ENCODE results near the gene TBC1D13. TPM values are rescaled to one million over a fixed set of nuclear protein-coding genes. Genes with fewer than 3 reads are reported as not detected.
"Not testable (repeated sequence)": the region's sequence is repeated elsewhere in the genome, so short reads cannot be mapped to it uniquely, and the experiment has no call there.

Gene TBC1D13
- total RNA-seq, 1 experiment from 2014 or later = 8.7 TPM

DNA sequence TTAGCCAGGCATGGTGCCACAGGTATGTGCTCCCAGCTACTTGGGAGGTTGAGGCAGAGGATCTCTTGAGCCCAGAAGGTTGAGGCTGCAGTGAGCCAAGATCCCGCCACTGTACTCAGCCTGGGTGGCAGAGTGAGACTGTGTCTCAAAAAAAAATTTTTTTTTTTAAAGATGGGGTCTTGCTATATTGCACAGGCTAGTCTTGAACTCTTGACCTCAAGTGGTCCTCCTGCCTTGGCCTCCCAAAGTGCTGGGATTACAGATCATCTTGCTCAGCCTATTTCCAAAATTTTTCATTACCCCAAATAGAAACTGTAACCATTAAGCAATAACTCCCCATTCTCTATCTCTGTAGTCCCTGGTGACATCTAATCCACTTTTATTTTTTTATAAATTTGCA, 4.4 kb upstream of the TBC1D13 start:
- no peak for DNase-seq (ENCODE audit: low read depth)

DNA sequence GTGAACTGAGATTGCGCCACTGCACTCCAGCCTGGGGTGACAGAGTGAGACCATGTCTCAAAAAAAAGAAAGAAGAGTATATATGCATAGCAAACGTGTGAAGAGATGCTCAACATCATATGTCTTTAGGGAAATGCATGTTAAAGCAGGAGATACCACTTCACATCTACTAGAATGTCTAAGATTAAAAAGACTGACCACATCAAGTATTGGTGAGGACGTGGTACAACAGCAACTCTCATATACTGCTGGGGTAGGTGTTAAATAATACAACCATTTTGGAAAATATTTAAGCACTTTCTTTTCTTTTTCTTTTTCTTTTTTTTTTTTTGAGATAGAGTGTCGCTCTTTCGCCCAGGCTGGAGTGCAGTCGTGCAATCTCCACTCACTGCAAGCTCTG, 1.6 kb upstream of the TBC1D13 start:
- no peak for DNase-seq (ENCODE audit: low read depth)

DNA sequence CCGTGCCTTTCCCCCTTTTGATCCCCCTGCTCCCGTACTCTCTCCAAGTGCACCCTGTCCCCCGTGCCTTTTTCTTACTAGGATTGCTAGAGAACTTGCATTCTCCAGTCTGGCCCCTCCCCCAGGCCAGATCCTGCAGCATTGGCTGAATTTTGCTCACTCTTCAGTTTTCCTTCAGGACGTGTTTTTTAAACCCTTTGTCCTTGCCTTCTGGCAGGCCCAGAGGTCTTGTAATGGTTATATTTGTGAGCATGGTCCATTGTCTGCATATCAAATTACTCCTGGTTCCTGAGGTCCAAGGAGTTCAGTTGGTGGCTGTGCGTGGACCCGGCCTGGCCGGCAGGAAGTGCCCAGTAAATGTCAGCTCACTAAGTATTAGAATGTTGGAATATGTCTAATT, 606 bp downstream of the TBC1D13 start:
- no peak for DNase-seq (ENCODE audit: low read depth)

DNA sequence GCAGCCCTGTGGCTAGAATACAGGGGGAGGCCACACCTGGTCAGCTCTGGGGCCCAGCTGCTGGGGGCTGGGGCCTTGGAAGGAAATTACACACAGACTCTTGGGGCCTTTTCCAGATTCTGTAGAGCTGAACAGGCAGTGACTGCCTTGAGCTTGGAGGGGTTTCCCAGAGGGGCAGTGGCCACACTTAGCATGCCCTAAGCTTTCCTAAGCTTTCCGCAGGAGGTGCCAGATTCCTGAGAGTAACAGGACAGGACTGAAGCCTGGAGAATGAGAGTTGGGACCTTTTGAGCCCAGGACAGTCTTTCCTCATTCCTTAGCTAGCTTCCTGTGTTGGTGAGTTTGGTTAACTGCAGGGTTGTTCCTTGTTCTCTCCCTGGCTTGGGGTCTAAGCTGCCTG, 1.4 kb downstream of the TBC1D13 start:
- no peak for DNase-seq (ENCODE audit: low read depth)

DNA sequence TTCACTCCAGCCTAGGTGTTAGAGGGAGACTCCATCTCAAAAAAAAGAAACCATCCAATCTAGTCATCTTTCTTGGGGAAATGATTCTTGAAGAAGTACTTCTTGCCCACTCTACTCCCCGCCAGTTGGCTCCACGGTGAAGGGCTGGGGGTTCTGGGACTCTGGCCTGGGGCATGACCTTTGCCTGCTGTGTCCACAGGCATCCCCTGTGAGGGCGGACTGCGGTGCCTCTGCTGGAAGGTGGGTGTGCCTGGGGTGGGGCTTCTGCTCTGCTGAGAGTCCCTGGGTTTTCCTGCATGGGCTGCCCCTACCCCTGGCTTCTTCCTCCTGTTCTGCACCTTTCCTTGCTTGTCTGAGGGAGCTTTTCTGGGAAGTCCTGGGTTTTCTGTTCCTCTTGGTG, 3.5 kb downstream of the TBC1D13 start:
- DNase-seq (ENCODE audit: low read depth) = no peak

DNA sequence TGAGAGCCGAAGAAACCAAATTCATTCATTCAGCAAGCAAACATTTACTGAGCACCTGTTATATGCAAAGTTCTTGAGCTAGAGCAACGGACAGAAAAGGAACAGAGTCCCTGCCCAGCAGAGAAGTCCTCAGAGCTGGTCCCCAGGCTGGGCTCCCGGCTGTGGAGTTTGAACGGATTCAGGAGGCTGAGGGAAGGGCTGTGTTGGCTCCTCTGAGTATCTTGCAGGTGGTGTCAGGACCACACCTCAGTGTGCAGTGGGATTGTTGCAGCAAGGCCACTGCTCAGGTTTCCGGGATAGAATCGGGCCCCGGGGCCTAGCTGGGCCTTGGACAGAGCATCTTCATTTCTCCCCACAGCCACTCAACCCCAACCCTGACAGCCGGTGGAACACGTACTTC, 5.1 kb downstream of the TBC1D13 start:
- no peak for DNase-seq (ENCODE audit: low read depth)

DNA sequence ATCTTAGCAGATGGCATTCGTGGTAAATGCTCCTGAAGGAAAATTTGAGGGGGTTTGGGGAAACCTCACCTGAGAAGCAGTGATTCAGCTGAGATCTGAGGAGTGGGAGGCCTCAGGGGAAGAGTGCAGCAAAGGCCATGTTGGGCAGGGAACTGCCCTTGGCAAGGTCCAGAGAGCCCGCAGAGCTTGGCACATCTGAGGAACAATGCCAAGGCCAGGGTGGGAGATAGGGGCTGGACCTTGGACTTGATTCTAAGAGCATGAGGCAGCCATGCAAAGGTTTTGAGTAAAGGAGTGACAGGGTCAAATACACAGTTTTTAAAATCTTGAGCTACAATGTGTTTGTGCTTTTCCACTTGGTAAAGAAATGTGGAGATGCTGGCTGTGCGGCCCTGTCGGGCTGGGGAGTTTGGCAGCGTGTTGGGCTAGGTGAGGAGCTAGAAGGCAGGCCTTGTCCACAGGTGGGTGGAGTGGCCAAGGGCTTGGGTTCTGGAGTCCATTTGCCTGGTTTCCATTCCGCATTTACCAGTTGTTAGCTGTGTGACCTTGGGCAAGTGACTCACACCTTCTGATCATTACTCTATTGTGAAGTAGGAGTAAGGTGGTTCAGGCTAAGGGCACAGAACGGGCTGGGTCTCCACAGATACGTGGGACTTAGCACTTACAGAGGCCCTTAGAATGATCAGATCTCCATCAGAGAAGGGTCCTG, 6.1 kb downstream of the TBC1D13 start:
- DNase-seq (ENCODE audit: low read depth) = no peak

DNA sequence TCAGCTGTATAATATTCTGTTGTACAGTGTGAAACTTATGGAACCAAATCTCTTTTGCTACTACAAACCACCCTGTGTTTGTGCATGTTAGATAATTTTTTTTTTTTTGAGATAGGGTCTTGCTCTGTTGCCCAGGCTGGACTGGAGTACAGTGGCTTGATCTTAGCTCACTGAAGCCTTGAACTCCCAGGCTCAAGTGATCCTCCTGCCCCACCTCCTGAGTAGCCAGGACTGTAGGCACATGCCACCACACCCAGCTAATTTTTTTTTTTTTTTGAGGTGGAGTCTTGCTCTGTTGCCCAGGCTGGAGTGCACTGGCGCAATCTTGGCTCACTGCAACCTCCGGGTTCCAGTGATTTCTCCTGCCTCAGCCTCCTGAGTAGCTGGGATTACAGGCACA, 7.9 kb downstream of the TBC1D13 start:
- DNase-seq (ENCODE audit: low read depth) = not testable (repeated sequence)

DNA sequence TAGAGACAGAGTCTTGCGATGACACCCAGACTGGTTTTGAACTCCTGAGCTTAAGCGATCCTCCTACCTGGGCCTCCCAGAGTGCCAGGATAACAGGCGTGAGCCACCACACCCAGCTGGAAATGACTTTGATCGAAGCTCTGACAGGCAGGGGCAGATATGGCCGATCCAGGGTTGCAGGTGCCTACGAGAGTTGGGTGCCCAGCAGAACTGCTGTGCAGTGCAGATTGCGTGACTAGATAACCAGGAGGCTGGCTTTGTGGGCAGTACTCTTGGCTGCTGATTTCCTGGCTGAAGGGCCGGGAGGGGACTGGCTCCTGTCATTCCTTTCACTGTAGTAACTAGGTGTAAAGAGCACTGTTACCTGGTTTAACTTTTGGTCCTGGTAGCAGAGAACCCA, 11.8 kb downstream of the TBC1D13 start:
- no peak for DNase-seq (ENCODE audit: low read depth)

DNA sequence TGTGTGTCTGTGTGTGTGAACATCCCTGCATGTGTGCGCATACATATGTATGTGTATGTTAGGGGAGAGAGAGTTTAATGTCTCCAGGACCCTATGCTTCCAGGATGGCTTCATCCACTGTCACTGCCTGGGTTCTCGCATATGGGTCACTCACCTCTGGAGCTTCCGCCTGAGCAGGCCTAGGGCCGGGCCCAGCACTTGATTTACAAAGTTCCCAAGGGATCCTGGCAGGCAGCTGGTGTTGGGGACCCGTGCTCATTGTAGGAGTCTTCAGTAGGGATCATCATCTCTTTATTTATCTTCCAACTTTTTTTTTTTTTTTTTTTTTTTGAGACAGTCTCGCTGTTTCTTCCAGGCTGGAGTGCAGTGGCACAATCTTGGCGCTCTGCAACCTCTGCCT, 13.0 kb downstream of the TBC1D13 start:
- DNase-seq (ENCODE audit: low read depth) = no peak

DNA sequence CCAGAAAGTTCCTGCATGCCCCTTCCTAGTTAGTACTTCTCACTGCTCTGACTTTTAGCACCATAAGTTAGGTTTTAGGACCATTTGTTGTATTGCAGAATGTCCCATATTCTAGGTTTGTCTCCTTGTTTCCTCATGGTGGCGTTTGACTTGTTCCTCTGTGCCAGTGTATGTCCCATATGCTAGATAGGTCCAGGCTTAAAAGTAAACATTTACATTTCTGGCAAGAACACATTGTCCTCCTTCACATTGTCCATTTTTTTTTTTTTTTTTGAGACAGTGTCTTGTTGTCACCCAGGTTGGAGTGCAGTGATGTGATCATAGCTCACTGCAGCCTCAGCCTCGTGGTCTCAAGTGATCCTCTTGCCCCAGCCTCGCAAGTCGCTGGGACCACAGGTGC, 15.4 kb downstream of the TBC1D13 start:
- no peak for DNase-seq (ENCODE audit: low read depth)

DNA sequence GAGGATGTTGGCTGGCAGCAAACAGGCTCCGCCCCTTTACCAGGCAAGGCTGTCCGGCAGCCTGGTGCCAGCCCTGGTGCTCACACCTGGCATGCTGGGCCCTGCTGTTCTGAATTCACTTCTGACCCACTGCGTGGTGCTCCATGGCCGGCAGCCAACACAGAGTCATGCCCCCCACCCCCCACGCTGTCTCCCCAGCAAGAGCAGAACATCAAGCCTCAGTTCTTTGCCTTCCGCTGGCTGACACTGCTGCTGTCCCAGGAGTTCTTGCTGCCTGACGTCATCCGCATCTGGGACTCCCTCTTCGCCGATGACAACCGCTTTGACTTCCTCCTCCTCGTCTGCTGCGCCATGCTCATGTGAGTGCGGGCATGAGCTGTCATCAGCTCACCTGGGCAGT, 18.6 kb downstream of the TBC1D13 start:
- no peak for DNase-seq (ENCODE audit: low read depth)

DNA sequence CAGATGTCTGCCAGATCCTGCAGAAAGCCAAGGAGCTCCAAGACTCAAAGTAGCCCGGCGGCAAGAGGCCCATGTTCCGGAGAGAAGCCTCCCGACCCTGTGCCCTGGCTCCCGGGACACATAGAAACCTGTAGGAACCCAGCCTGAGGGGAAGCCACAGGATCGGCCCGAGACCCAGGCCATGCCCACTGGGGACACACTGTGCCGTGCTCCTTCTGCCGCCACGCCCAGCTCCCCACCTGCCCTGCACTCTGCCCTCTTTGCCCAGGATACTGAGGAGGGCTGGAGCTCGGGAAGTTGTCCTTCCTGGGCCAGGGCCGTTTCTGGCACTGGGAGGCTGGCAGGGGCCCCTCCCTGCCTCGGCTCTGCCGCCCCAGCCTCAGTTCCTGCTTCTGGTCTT, 20.8 kb downstream of the TBC1D13 start:
- no peak for DNase-seq (ENCODE audit: low read depth)

DNA sequence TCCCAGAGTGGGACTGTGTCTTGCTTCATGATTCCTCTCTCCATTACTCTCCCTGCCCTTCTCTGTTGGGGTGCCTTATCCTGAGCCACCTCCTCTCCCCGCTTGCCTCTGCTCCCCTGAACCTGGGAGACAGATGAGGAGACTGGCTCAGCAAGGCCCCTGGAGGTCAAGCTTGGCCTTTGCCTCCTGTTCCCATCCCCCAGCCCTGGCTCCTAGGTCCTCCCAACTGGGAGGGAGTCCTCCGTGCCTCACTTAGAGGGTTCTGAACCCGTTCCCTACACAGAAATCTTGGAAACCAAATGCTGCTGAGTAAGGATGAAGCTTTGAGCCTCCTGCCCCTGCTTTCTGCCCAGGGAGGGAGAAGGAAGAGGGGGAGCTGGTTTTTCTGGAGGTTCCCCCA, 21.5 kb downstream of the TBC1D13 start:
- DNase-seq (ENCODE audit: low read depth) = no peak

DNA sequence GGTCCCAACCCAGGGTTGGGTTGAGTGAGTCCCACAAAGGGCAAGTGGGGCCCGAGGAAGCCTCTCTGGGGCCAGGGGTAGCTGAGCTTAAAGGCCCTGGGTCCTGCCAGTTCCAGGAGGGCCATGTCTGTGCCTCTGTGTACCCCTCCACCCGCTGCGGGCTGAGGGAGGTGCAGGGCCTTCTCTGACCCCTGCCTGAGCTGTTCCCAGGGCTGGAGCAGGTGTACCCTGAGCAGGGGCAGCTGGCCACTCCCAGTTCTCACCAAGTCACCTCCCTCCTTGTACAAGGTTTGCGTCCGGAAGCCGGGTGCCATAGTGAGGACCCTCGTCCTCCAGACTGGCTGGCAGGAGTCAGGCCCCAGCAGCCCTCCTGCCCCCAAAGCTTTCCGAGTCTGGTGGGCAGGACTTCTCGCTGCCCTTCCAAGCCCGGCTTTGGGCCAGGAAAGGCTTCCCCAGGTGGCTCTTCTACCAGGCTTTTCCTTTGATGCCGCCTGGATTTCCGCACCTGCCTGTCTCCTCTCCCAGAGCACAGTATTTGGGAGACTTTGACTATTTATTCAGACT, 22.1 kb downstream of the TBC1D13 start:
- no peak for DNase-seq (ENCODE audit: low read depth)

DNA sequence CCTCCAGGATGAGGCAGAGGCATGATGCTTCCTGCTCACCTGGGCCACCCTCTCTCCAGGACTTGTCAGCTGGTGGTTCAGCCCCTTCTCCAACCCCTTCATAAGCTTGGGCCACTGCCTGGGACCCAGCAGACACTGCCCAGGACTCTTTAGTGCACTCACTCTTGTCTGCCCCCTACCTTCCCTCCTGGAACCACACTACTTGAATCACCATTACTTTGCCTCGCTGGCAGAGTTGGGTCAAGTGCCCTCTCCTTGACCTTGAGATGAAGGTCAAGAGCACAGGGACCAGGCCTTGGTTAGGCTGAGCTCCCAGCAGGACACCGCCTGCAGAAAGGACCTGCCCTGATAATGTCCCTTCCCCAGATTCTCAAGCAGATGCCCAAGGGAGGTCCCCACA, 22.8 kb downstream of the TBC1D13 start:
- no peak for DNase-seq (ENCODE audit: low read depth)

DNA sequence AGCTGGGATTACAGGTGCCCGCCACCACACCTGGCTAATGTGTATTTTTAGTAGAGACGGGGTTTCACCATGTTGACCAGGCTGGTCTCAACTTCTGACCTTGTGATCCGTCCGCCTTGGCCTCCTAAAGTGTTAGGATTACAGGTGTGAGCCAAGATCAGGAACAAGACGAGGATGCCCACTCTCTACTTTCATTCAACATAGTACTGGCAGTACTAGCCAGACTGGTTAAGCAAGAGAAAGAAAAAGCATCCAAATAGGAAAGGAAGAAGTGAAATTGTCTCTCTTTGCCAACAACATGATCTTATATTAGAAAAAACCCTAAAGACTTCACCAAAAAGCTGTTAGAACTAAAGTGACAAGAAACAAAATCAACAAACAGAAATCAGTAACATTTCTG, 23.8 kb downstream of the TBC1D13 start:
- no peak for DNase-seq (ENCODE audit: low read depth)

DNA sequence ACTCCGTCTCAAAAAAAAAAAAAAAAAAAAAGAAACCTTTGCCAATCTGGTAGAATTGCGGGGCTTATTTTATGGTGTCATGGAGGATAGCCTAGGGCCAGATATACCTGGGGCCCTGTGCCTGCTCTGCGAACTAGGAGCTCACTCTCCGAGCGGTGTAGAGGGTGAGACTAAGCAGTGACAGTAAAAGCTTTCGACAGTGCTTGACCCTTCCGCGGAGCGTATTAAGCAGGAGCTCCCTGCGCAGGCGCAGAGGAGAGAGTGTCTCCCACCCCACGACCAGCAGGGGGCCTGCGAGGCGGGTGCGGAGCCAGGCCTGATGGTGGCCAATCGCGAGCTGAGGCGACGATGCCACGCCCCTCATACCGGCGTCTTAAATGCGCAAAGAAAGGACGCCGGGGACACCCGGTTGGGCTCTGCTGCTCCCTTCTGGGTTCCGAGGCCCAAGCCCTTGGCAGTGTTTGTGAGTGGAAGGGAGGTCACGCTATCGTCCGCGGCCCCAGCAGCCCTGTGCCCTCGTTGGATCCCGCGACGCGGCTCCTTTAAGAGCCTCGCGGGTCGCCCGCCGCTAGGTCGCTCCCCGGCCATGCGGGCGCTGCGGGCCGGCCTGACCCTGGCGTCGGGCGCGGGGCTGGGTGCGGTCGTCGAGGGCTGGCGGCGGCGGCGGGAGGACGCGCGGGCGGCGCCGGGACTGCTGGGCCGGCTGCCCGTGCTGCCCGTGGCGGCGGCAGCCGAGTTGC, 31.2 kb downstream of the TBC1D13 start, which contains the start of gene ENDOG:
TSS of gene ENDOG (plus strand) at position 402 of the 740 bp plus-strand sequence. CDS start at position 587, 185 bp downstream.
- peak; percentile 94 for DNase-seq (ENCODE audit: low read depth)

DNA sequence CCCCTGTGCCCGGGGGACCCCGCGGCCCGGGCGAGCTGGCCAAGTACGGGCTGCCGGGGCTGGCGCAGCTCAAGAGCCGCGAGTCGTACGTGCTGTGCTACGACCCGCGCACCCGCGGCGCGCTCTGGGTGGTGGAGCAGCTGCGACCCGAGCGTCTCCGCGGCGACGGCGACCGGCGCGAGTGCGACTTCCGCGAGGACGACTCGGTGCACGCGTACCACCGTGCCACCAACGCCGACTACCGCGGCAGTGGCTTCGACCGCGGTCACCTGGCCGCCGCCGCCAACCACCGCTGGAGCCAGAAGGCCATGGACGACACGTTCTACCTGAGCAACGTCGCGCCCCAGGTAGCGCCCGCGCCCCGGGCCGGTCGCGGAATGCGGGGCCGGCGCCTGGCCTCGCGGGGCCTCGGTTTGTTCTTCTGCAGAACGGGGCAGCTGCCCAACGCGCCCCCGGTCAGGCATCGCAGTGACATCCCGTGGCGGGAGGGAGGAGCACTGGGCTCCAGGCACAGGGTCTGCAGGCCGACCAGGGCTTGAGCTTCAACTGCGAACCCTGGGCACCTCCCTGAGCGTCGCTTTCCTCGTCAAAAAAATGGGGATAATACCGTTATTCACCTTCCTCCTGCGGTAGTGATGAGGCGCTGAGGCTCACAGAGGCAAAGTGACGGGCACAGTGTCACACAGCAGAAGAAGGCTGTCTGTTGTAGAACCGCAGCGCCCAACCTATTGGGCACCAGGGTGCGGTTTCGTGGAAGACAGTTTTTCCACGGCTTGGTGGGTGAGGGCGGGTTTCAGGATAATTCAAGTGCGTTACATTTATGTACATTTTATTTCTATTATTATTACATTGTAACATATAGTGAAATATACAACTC, 32.0 kb downstream of the TBC1D13 start:
- DNase-seq (ENCODE audit: low read depth) = peak; percentile 23

DNA sequence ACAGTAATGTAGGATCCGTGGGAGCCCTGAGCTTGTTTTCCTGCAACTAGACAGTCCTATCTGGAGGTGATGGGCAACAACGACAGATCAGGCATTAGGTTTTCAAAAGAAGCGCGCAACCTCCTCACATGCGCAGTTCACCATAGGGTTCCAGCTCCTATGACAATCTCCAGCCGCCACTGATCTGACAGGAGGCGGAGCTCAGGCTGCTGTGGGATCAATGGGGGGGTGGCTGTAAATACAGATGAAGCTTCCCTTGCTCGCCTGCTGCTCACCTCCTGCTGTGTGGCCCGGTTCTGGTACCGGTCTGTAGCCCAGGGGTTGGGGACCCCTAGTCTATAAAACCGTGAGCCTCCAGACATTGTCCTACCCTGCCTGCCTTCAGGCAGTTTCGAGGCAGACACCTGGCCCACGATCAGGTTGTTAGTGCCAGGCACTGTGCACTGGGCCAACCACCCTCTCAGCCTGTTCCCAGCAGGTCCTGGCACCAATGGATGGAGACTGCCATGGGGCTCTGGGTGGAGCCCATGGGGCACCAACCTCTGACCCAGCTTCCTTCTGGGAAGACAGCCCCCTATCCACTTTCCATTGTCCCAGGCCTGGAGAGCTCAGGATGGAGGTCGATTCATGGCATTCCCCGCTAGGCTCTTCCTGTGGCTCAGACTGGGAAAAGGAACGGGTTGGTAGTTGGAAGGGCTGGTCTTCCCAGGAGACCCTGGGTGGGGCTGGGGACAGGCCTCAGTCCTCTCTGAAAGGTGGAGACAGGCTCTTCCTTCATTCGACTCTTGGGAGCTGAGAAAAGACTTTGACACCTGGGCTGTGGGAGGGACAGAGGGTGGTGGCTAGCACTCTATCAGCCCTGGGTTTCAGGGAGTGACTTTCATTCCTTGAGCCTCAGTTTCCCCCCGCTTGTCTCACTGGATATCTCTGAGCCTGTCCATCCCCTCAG, 32.9 kb downstream of the TBC1D13 start:
- DNase-seq (ENCODE audit: low read depth) = peak; percentile 51
